NCI-H2107 treated with DMSO at 0.1 percent for 48 hours (cell line): ENCODE data around the gene PRR5.

Experiments used
- DNase-seq: peaks from one replicate; lab custom pipeline; 2025; ENCODE audit not compliant: unreplicated experiment; lab: John Stamatoyannopoulos, UW

Gene PRR5

DNA sequence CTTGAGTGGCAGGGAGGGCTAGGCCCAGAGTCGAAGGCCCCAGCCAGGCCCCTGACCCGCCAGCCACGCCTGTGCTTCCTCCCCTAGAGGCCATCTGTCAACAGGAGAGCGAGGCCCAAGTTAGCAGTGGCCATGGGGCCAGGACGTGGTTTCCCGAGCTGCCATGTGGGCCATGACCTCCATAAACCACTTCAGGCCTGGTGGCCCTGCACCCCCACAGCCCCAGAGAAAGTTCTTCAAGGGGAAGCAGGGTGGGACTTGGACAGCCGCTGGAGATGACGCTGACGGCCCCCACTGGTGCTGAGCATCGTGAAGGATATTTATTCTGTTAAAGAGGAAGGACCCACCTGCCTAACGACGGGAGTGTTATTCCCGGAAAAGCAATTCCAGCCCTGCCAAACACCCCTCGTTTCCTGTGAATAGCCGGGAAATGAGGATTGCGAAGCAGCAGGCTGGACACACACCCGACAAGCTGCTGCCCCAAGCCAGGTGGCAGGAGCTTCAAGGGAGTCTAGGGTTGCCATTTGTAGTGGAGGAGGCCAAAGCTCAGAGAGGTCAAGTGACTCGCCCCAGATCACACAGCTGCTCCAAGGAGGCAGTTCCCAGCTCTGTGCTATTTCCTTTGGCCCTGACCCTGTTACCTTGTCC is 12.8 kb downstream of the PRR5 start:
- DNase-seq = no peak

DNA sequence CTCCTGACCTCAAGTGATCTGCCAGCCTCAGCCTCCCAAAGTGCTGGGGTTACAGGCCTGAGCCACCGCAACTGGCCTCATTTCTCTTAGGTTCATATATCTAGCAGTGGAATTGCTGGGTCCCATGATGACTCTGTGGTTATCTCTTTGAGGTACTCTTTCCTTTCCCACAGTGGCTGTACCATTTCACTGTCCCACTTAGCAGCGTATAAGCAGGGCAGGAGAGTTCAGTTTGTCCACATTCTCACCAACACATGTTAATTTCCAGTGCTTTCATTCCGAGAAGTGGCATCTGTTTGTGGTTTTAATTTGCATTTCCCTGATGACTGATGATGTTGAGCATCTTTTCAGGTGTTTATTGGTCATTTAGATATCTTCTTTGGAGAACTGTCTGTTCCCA is 16.4 kb downstream of the PRR5 start:
- DNase-seq = no peak

DNA sequence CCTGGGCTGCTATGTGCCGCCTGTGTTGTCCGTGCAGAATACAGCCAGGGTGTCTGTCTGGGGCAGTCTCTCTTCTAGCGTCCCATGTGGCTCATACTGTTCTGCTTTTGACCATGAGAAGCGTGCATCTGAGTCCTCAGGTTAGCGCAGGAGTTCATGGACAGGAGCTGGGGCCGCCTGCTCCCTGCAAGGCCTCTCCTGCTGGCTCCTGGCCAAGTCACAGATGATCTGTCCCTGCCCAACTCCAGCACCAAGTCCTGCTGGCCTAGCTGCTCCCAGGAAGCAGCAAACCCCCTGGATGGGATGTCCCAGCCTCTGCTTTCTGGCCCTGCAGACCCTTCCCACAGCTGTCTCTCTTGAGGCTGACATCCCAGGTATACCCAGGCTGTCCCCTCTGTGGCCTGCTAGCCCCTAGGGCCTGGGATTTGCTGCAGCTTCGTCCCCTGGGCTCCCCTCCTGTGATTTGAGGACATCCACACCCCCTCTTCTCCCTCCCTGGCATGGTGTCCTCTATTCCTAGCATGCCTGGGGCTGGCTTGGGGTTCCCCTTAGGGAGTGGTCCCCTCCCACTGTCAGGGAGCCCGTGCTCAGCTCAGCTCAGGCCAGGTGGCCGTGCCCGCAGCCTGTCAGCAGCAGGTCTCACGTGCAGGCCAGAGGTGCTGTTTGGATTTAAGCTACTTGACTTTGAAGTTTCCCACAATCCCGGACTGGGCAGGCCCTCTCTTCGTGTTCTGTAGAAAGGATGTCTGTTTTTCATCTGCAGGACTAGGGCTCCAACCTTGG is 17.8 kb downstream of the PRR5 start:
- DNase-seq = no peak

DNA sequence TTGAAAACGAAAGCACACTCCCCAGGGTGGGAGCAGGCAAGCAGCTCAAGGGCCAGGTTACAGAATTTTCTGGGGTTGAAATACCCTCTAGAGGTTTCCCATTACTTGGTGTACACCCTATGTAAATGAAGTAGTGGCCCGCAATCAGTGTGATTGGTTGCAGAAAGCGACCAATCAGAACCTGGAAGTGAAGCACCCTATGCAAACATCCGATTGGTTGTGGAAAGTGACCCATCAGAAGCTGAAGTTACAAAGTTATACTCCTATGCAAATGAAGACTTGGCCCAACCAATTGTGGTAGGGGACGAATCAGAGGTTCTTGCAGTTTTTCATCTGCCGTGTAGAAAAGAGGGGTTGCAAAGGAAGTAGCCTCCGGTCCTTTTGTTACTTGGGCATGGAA is 19.2 kb downstream of the PRR5 start:
- no peak for DNase-seq

DNA sequence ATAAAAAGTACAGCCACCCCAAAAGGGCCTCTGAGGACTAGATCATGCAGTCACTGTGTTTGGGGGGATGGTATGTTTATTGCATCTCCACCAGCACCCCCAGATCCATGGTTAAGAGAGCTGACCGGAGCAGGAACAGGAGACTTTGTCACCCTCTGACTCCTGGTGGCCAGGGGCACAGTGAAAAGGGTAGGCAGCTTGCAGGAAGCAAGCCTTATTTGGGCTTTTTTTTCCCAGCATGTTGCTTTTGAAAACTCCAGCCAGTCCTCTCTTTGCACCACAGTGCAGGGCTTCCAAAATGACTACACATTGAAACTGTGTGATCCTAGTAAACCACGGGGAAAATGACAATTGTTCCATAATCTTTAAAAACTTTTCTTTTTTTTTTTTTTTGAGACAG is 20.6 kb downstream of the PRR5 start:
- DNase-seq = no peak

DNA sequence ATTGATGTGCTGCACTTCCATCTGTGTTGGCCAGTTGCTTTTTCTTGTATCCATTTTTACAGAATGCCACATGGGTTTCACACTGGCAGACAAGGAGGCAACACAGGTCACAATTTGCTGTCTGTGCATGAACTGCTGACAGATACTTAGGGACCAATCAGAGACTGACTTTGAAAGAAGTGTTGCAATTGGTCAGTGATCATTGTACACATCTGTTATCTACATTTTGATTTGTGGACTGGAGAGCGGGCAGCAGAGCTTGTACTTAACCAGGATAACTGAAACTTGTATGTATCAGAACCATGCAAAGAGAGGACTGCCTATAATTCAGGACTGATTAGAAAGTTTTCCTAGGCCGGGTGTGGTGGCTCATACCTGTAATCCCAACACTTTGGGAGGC is 21.8 kb downstream of the PRR5 start:
- no peak for DNase-seq

DNA sequence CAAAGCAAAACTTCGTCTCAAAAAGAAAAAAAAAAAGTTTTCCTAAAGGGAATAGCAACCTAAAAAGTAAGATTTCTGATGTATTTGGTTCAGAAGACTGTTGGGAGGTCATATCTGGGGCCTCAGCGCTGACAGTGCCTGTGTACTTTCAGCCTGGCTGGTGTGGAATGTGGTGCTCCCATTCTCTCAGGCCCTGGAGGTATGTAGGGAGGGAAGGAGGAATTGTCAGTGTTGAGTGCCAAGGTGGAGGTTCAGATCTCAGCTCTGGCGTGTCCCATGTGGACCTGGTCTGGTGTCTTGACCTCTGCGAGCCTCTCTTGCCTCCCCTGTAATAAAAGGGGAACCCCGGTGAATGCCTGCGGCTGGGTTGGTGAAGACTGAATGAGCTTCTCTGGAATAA is 22.4 kb downstream of the PRR5 start:
- no peak for DNase-seq

DNA sequence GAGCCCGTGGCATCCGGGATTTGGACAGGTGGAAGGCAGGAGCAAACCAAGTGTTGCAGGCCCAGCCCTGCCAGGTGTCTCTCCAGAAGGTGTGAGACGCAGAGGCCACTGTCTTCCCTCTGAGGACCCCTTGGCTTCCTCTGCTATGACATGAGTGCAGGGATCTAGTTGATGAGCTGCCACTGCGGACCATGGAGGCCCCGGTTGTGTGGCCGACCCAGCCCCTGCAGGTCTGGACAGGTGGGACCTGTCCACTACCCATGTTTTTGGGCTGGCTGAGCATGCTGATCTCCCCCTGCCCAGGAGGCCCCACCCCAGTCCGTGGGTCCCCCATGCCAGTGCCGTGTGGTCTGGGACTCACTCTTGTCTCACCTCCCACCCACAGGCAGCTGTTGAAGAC is 22.9 kb downstream of the PRR5 start:
- DNase-seq = no peak

DNA sequence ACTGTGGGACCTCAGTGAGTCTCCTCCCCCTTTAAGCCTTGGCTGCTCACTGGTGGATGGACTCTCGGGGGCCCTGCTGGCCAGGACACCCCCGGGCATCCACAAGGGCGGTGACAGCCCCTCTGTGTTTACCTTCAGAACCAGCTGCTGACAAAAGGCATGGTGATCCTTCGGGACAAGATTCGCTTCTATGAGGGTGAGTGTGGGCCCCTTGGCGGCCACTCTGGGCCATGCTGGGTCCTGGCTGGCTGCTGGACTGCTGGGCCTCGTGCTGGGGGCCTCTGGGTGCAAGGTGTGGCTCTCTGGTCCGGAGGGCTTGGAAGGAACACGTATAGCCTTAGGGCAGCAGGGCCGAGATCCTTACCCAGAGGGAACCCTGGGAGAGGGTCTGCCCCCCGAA is 24.4 kb downstream of the PRR5 start:
- no peak for DNase-seq

DNA sequence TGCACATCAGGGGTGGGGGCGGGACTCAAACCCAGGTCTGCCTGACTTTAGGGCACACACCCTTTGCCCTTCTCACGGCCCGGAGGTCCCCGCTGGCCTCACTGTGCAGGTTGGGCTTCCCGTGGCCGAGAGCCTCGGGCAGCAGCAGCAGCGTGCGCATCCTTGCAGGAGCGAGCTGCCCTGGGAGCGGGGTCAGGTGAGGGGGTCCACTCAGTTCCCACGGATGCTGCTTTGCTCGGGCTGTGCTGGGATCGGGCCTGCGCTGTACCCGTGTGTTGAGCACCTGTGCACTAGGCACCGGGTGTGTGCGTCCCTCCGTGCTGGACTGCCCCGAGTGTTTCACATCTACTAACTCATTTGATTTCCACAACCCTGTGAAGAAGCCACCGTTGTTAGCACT is 25.1 kb downstream of the PRR5 start:
- DNase-seq = no peak

DNA sequence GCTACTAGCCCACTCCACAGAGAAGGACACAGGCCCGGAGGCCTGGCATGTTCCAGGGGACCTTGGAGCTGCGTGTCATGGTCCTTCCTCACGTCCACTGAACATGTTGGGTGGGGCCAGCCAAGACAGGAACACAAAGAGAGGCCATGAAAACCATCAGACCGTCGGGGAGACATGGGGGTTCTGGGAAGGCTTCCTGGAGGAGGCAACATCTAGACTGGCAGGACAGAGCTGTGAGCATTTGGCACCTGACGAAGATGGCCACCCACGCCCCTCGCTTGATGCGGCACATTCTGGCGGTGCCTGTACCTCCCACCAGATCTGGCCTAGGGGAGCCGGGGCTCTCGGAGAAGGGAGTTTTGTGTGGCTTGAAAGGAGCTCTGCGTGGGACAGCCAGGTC is 25.7 kb downstream of the PRR5 start:
- DNase-seq = no peak

DNA sequence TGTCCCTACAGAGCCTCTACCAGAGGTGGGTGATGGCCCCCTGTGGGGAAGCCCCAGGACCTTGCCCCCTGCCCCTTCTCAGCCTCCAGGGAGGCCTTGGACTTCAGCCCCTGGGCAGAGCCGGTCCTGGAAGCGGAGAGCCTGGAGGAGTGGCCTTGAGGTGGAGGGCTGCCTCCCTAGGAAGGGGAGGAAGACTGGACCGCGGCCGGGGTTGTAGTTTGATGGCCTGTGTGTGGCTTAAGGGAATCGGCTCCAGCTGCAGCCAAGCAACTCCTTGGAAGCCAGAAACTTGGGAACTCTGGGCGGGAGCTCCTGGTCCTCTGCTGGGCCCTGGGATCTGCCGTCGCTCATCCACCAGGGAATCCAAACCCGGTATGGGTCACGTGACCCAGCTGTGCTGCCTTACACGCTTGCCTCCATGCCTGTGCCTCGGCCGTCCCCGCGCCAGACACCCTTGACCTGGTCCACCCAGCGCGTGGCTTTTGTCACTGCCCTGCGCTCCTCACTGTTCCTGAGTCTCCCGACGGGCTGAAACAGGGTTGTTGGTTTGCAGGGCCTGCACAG is 26.8 kb downstream of the PRR5 start:
- DNase-seq = no peak

DNA sequence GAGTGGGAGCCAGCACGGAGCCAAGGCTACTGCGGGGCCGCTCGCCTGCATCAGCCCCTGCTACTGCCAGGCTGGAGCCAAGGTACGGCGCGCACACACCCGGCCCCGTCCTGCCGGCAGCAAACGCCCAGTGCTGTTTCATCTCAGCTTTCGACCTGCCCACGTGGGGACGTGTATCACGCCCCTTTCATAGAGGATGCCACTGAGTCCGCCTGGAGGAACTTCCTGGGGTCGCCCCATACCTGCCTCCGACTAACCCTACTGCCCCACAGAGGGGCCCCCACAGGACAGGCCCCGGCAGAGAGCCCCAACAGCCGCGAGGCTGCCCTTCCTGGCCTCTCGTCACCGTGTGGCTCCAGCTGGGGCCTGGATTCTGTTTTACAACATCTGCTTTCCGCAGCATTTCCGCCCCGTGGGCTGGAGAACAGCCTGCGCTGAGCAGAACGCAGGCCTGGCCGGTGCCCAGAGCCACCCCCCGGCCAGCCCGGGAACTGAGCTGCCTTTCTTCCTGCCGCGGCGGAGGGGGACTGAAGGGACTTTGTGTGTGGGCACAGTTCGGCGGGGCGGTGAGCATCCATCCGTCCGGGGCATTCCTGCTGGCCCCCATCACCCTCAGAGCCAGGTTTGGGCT is 27.5 kb downstream of the PRR5 start:
- DNase-seq = no peak

DNA sequence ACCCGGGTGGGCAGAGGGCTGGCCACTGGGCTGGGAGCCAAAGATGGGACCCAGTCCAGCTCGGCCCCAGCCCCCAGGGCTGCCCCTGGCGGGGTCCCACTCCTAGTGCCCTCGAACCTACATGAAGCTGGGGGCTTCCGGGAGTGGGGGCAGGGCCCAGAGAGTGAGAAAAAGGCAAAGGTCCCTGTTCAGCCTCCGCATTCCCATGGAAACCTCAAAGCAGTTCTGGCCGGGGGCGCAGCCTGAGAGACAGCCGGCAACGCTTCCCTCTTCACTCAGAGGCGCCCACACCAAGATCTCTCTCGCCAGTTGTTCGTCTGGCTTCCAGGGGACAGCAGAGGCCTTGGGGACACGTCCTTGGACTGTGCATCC is 28.0 kb downstream of the PRR5 start:
- DNase-seq = no peak

DNA sequence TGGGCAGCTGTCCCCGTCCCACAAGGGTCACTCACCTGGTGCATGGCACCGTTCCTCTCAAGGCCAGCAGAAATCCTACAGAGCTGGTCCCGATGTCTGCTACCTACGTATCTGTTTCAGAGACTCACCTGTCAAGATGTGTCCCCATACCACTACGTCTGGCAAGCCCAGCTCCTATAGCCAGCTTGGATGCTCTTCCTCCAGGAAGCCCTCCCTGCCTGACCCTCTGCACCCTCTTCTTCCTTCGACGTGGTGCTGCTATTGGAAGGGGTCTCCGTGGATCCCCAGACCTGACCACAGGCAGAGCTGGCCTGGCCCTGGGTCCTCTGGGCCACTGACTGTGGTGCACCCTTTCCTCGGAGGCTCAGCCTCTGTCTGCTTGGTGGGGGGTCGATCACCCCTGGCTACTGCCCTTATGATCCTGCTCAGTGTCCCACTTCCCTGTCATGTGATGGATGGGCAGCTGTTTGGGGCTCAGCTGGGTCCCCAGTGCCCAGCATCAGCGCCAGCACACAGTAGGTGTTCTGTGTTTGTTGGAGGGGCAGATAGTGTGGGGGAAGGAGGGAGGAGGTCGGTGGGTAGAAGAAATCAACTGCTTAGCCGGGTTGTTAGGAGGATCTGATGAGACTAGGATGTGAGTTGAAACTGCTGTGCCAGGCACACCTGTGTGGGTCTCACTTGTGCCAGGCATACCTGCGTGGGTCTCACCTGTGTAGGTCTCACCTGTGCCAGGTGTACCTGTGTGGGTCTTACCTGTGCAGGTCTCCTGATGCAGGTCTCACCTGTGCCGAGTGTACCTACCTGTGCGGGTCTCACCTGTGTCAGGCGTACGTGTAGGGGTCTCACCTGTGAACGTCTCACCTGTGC is 28.7 kb downstream of the PRR5 start:
- DNase-seq = no peak

DNA sequence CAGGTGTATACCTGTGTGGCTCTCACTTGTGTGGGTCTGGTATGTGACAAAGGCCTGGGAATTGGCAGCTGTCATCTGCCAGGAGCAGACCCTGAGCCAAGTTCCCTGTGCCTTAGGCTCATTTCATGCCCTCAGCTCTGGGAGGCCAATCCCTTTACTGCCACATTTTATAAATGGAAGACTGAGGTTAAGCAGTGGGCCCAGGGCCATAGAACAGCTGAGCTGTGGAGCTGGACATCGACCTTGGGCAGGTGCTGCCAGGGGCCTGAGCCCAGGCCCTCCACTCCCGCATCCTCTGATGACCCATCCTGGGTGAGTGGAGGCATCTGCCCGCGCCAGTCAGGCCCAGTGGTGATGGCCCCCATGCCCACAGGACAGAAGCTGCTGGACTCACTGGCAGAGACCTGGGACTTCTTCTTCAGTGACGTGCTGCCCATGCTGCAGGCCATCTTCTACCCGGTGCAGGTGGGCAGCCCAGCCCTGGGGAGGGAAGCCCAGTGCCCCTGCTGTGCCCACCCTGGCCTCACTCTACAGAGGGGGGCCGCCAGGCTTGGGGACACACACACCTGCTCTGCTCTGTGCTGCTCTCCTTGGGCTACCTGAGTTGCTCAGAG is 29.5 kb downstream of the PRR5 start:
- DNase-seq = no peak

DNA sequence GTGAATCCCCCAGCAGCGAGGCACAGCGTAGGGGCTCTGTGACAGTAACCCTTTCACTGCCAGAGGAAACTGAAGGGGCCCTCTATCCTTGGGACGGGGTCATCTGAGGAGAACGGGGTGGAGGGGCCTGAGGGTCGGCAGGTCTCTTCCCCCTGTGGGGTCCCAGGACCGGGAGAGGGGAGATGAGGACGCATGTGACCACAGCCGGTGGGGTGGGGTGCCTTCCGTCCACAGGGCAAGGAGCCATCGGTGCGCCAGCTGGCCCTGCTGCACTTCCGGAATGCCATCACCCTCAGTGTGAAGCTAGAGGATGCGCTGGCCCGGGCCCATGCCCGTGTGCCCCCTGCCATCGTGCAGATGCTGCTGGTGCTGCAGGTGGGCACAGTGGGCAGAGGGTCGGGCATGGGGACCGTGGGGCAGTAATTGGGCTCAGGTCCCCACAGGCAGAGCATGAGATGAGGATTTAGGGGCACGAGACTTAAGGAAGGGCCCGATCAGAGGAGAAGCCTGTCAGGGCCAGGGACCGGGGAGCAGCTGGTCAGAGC is 30.1 kb downstream of the PRR5 start:
- no peak for DNase-seq

DNA sequence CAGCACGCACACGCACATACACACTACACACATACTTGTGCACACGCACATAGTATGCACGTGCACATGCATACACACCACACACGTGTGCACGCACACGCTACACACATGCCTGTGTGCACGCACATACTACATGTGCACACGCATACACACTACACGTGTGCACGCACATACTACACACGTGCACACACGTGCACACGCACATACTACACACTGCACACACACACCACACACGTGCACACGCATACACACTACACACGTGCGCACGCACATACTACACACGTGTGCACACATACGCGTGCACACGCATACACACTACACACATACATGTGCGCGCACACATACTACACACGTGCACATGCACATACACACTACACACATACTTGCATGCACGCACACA is 30.7 kb downstream of the PRR5 start:
- no peak for DNase-seq

DNA sequence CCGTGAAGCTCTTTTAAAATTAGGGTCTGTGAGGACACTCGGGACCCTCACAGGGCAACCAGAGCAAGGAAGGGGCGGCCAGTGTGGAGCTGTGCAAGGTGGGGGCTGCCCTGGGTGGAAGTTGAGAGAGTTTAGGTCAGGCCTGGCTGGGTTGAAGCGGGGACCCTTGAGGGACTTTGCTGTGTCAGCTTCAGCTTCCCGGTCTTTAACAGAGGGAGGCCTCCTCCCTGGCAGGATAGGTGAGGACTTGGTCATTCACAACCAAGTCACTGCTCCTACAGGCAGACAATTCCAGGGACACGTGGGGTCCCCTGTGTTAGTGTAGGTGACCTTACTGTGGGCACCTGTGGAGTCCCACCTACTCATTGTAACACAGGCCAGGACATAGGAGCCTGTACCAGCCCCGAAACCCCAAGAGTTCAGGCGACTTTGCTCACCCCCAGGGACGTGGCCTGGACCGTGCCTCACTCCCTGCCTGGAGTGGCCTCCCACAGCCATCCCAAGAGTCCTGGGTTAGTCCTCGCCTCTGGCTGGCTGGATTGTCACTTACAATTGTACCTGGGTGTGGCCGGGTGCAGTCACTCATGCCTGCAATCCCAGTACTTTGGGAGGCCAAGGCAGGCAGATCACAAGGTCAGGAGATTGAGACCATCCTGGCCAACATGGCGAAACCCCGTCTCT is 31.6 kb downstream of the PRR5 start:
- no peak for DNase-seq

DNA sequence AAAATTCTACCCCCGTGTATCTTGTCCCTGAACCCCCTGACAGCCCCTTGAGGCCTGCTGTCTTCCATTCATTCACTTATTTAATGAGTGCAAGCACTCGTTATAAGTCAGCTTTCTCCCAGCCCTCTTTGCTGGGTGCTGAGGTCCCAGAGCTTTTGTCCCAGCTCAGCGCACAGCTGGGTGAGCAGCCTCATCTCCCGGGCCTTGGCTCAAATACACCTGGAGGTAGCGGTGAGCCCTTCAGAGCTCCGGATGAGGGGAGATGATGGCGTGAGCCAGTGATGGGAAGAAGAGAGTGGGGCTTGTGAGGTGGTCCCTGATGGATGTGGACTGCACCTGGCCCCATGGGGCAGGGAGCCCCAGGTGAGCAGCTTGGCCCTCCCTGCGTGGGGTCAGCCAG is 32.3 kb downstream of the PRR5 start:
- DNase-seq = no peak
